ENCODE results near the gene SLC8A3. TPM values are rescaled to one million over a fixed set of nuclear protein-coding genes. Genes with fewer than 3 reads are reported as not detected.

Gene SLC8A3
- total and polyA plus RNA-seq, 9 of the 15 experiments (the other 6 are each of a cell fraction or from before 2014, with no cell fraction given): not detected

DNA sequence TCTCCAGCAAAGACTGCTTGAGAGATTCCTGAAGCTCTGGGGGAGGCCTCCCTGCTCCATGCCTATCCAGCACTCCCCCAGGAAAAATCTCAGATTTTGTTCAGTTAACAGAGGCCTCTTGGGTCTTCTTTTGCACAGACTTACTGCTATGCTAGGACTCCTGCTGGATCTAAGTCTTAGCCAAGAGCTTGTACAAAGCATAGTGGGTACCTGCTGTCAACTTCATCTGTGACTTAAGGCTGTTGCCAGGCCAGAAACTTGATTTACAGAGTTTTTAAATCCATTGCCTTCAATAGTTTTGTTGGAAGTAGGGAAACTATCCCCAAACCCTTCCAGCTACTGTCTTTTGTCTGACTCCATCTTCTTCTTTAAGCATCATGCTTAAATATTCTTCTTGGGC lies 169.1 kb downstream of the SLC8A3 start (continued):
- TF ChIP-seq PTTG1 (tag; IDR thresholded peaks at IDR 0.05; ENCODE audit: low read depth): no peak
- TF ChIP-seq FOXO4 (CRISPR knock-in tag; IDR thresholded peaks at IDR 0.05): no peak

DNA sequence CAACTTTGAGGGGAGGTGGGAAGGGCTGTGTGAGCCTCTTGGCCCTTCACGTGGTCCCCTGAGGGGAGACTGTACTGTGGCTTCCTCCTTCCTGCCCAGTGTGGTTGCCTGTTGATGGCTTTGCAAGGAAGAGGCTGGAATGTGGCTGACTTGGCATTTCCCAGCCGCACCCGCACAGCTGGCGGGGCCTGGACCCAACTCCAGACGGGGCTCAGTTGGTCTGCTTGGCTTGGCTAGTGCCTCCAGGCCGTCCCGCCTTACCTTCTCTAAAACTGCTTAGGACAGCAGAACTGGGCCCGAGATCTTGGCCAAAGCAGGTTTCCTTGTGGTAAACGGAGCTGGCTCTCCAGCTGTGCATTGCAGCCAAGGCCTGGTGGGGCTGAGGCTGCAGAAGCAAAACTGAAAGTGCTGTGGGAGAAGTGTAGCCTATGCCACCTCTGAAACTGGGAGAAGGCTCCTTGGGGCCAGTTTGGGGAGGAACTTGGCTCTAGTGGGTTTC lies 170.0 kb downstream of the SLC8A3 start:
- no TSS peak for BruUV-seq (replicated peaks)

More for the DNA sequence above, 170.0 kb downstream of the SLC8A3 start:
- ChIA-PET CTCF (ENCODE audit: low intra/inter-chr PET ratio) (no interaction called here), POLR2A (no interaction called here)
- no peak overlapping the region for H3K27ac ChIP-seq (ENCODE audit: extremely low read depth, low read depth, low read length)
- no peaks in the 10 kb centered on the region for H3K79me2 ChIP-seq (ENCODE audit: control insufficient read depth, insufficient read depth, low read length)
- no peak overlapping the region for H3K4me3 ChIP-seq
- H3K36me3 ChIP-seq (ENCODE audit: control insufficient read depth, insufficient read depth, low read length): no peaks in the 10 kb centered on the region
- DNase-seq (ENCODE audit: extremely low read depth in 1 of 4, low spot score in 3 of 4) (no peak), FAIRE-seq (no peak), ATAC-seq (no peak)
- no peak overlapping the region for H2AFZ ChIP-seq (ENCODE audit: low read depth, low read length)
- 0% methylated on average over 6 of the region's 9 CpGs for WGBS (ENCODE audit: insufficient coverage, low coverage, missing lambda C conversion rate)
- no peak overlapping the region for H3K9ac ChIP-seq (ENCODE audit: insufficient read depth in 1 of 2, low read depth in 2 of 2, low read length in 2 of 2)
- no peak overlapping the region for H3K4me2 ChIP-seq (ENCODE audit: insufficient read depth, low read length)
- H3K9me3 ChIP-seq (replicated peaks; ENCODE audit: control insufficient read depth, insufficient read depth, low read depth, low read length): no peaks in the 10 kb centered on the region
- no peaks in the 10 kb centered on the region for H4K20me1 ChIP-seq (replicated peaks; ENCODE audit: control insufficient read depth, insufficient read depth, low read length)
- intact Hi-C loops (cut with micrococcal nuclease): no loop called here
- TF ChIP-seq ZKSCAN8 (CRISPR knock-in tag; IDR thresholded peaks at IDR 0.05): no peak
- H3K27me3 ChIP-seq (ENCODE audit: control insufficient read depth in 2 of 2, insufficient read depth in 2 of 2, low read length in 2 of 2): peaks cover 0 to 11% of the 10 kb centered on the region in 2 experiments; a peak in 2 of 5 replicates
- in situ Hi-C loops (cut with MboI): no loop called here
- H3K4me1 ChIP-seq (replicated peaks in 1 of 2; ENCODE audit: control insufficient read depth in 2 of 2, insufficient read depth in 2 of 2, low read length in 2 of 2): no peaks in the 10 kb centered on the region
- no peaks in the 10 kb centered on the region for H3K9me1 ChIP-seq (ENCODE audit: control insufficient read depth, insufficient read depth, low read length)
